Measurements from ENCODE around the gene FHL2. TPM values are rescaled to one million over a fixed set of nuclear protein-coding genes. Genes with fewer than 3 reads are reported as not detected.

Gene FHL2
- total and polyA plus RNA-seq, 9 of the 15 experiments (the other 6 are each of a cell fraction or from before 2014, with no cell fraction given), result 7.5 to 33.1 (median 23.9) TPM

GRCh38 chr2:105329561-105330495 lies 69.0 kb downstream of the FHL2 start, which contains the start of gene TGFBRAP1 (continued):
- TF ChIP-seq MGA (IDR thresholded peaks at IDR 0.05), result peak; percentile 93
- no peak for TF ChIP-seq FOXJ3 (CRISPR knock-in tag; IDR thresholded peaks at IDR 0.05)
- peak; percentile 71; the same call in 1 of the 2 replicates for TF ChIP-seq EP400 (IDR thresholded peaks at IDR 0.05)
- peak; percentile 59; the same call in 1 of the 2 replicates for TF ChIP-seq HDAC8 (tag; IDR thresholded peaks at IDR 0.05)
- TF ChIP-seq PHTF2 (CRISPR knock-in tag; IDR thresholded peaks at IDR 0.05), result no peak
- TF ChIP-seq NR0B1 (IDR thresholded peaks at IDR 0.05; ENCODE audit: partially characterized antibody), result no peak
- no peak for TF ChIP-seq PHF21A (IDR thresholded peaks at IDR 0.05; ENCODE audit: borderline replicate concordance, low read depth)
- peak; percentile 42 for TF ChIP-seq ETS1 (conservative IDR thresholded peaks at IDR 0.05; ENCODE audit: control insufficient read depth, low read depth, low read length)
- peak; percentile 91 for TF ChIP-seq GATAD2B (IDR thresholded peaks at IDR 0.05; ENCODE audit: borderline replicate concordance)
- TF ChIP-seq ZNF589 (CRISPR knock-in tag; IDR thresholded peaks at IDR 0.05; ENCODE audit: low read depth), result peak; percentile 54; the same call in 1 of the 2 replicates
- no peak for TF ChIP-seq E2F3 (CRISPR knock-in tag; IDR thresholded peaks at IDR 0.05)
- TF ChIP-seq ELF4 (CRISPR knock-in tag; IDR thresholded peaks at IDR 0.05), result no peak
- TF ChIP-seq FUS (optimal IDR thresholded peaks at IDR 0.05; ENCODE audit: low read depth, low read length), result peak; percentile 63
